Measurements from ENCODE around the gene IKBKE.

IKBKE gene

GRCh38 chr1:206514813-206515387 is 44.6 kb downstream of the IKBKE start:
- DNase-seq, result peak; percentile 83

- DNase-seq, result peak; percentile 62
These were observed 46.4 kb downstream of the IKBKE start for GRCh38 chr1:206516728-206516990.

- DNase-seq, result no peak
These were observed 47.5 kb downstream of the IKBKE start for GRCh38 chr1:206517784-206518183.

- DNase-seq, result no peak
These were observed 47.9 kb downstream of the IKBKE start for GRCh38 chr1:206518206-206518605.

GRCh38 chr1:206518743-206519142 is 48.5 kb downstream of the IKBKE start:
- no peak for DNase-seq

GRCh38 chr1:206521127-206521526 is 50.9 kb downstream of the IKBKE start:
- DNase-seq, result no peak

GRCh38 chr1:206521694-206522402 is 51.6 kb downstream of the IKBKE start:
- no peak for DNase-seq

GRCh38 chr1:206524739-206525364 is 54.6 kb downstream of the IKBKE start:
- no peak for DNase-seq

GRCh38 chr1:206526064-206526911 is 56.0 kb downstream of the IKBKE start:
- no peak for DNase-seq

GRCh38 chr1:206529425-206529824 is 59.1 kb downstream of the IKBKE start:
- DNase-seq, result no peak

- no peak for DNase-seq
These were observed 62.1 kb downstream of the IKBKE start for GRCh38 chr1:206532368-206532767.

GRCh38 chr1:206534552-206534951 is 64.3 kb downstream of the IKBKE start:
- no peak for DNase-seq

GRCh38 chr1:206535853-206536188 is 65.5 kb downstream of the IKBKE start:
- DNase-seq, result no peak

- DNase-seq, result no peak
These were observed 66.9 kb downstream of the IKBKE start for GRCh38 chr1:206537141-206537540.

GRCh38 chr1:206538086-206538770 is 68.0 kb downstream of the IKBKE start:
- DNase-seq, result no peak

- no peak for DNase-seq
These were observed 68.8 kb downstream of the IKBKE start for GRCh38 chr1:206538901-206539640.

- DNase-seq, result no peak
These were observed 69.9 kb downstream of the IKBKE start for GRCh38 chr1:206540044-206540780.

- DNase-seq, result no peak
These were observed 71.1 kb downstream of the IKBKE start for GRCh38 chr1:206541236-206541833.

GRCh38 chr1:206544562-206545257 is 74.4 kb downstream of the IKBKE start:
- peak; percentile 46 for DNase-seq

GRCh38 chr1:206545351-206545750 is 75.1 kb downstream of the IKBKE start:
- no peak for DNase-seq
